Mucosa of stomach (tissue), 1 donor: ENCODE measurements around the gene ZC3H12A.
A peak's percentile ranks its signal among the peaks of the same experiment; 100 is the strongest.

ENCODE experiments used
- H3K27me3 ChIP-seq: one replicate; pipeline ENCODE4 v1.7.0; 2013; ENCODE audit warnings: mild to moderate bottlenecking, low read length; ENCODE audit not compliant: control insufficient read depth, insufficient read depth
- H3K36me3 ChIP-seq: one replicate; pipeline ENCODE4 v1.7.0; 2013; ENCODE audit warnings: low read length; ENCODE audit not compliant: control insufficient read depth, insufficient read depth
- H3K4me1 ChIP-seq: one replicate; pipeline ENCODE4 v1.7.0; 2013; ENCODE audit warnings: mild to moderate bottlenecking, low read length; ENCODE audit not compliant: control insufficient read depth, insufficient read depth
- H3K4me3 ChIP-seq: one replicate; pipeline ENCODE4 v1.7.0; 2013; ENCODE audit warnings: low read length
- H3K9ac ChIP-seq: one replicate; pipeline ENCODE4 v1.7.0; 2013; ENCODE audit warnings: mild to moderate bottlenecking, low read length, moderate library complexity
- H3K9me3 ChIP-seq: one replicate; pipeline ENCODE4 v1.7.0; 2013; ENCODE audit warnings: mild to moderate bottlenecking, low read length, moderate library complexity; ENCODE audit not compliant: control insufficient read depth
- donor health status: Pancreatic carcinoma.

ZC3H12A gene

DNA sequence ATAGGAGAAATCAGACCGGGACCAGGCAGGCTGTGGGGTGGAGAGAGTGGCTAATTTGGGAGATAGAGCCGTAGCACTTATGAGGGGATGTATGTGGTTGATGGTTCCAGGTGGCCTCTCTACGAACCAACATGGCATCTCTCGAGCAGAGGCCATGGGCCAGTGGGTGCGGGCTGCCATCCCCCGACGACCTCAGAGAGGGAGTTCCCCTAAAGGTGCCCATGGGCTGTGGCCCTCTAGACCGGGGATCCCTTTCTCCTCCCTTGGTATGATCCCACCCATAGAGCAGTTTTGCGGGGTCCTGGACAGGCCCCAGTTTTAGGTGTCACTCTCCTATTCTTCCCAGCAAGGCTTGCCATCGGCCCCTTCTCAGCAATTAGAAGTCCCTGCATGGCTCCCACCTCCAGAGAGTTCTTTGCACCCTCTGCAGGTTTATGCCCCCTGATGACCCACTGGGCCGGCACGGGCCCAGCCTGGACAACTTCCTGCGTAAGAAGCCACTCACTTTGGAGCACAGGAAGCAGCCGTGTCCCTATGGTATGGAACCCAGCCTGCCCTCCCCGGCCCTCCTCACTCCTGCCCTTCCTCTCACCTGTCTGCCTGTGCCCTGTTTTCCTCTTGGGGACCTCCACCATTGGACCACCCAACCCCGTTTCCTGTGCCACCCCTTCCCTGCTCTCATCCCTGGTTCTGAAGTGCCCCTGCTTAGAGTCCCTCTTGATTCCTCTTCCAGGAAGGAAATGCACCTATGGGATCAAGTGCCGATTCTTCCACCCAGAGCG is 7.8 kb downstream of the ZC3H12A start:
- no peak overlapping the region for H3K9ac ChIP-seq
- H3K4me3 ChIP-seq = no peak overlapping the region
- H3K36me3 ChIP-seq = peaks cover 43% of the 10 kb centered on the region
- no peaks in the 10 kb centered on the region for H3K27me3 ChIP-seq
- H3K9me3 ChIP-seq = no peaks in the 10 kb centered on the region
- H3K4me1 ChIP-seq = peaks cover 96% of the 10 kb centered on the region

DNA sequence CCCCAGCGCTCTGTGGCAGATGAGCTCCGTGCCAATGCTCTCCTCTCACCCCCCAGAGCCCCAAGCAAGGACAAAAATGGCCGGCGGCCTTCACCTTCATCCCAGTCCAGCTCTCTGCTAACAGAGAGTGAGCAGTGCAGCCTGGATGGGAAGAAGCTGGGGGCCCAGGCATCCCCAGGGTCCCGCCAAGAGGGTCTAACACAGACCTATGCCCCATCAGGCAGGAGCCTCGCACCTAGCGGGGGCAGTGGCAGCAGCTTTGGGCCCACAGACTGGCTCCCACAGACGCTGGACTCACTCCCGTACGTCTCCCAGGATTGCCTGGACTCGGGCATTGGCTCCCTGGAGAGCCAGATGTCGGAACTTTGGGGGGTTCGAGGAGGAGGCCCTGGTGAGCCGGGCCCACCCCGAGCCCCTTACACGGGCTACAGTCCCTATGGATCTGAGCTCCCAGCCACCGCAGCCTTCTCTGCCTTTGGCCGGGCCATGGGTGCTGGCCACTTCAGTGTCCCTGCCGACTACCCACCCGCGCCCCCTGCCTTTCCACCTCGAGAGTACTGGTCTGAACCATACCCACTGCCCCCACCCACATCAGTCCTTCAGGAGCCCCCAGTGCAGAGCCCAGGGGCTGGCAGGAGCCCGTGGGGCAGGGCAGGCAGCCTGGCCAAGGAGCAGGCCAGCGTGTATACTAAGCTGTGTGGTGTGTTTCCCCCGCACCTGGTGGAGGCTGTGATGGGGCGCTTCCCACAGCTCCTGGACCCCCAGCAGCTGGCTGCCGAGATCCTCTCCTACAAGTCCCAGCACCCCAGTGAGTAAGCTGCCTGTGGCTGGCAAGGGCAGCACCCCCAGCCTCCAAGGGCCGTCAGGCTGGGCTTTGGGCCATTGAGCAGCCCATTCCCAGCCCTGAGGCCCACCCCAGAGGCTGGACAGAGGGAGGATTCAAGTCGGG is 8.7 kb downstream of the ZC3H12A start:
- H3K9ac ChIP-seq = no peak overlapping the region
- no peaks in the 10 kb centered on the region for H3K9me3 ChIP-seq
- peaks cover 95% of the 10 kb centered on the region for H3K4me1 ChIP-seq
- H3K4me3 ChIP-seq = no peak overlapping the region
- H3K27me3 ChIP-seq = no peaks in the 10 kb centered on the region
- H3K36me3 ChIP-seq = peaks cover 43% of the 10 kb centered on the region

DNA sequence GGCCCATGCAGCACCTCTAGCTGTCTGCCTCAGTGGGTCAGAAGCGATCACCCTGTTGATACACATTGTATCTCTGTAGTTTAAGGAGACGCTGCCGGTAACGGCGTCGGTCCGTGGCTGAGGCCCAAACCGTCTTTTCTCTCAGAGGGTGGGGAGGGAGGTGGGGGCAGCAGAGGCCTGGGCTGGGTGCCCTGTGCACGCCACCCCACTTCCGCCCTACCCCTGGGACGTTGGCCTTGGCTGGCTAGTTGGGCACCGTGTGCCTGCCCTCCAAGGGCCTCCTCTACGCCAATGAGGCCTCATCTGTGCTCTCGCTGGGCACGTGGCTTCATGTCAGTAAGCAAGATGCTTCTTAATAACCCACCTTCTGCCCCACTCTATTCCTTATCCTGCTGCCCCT is 9.4 kb downstream of the ZC3H12A start:
- no peak overlapping the region for H3K4me3 ChIP-seq
- peaks cover 38% of the 10 kb centered on the region for H3K36me3 ChIP-seq
- H3K9ac ChIP-seq = no peak overlapping the region
- H3K9me3 ChIP-seq = no peaks in the 10 kb centered on the region
- H3K4me1 ChIP-seq = peaks cover 88% of the 10 kb centered on the region
- H3K27me3 ChIP-seq = no peaks in the 10 kb centered on the region

DNA sequence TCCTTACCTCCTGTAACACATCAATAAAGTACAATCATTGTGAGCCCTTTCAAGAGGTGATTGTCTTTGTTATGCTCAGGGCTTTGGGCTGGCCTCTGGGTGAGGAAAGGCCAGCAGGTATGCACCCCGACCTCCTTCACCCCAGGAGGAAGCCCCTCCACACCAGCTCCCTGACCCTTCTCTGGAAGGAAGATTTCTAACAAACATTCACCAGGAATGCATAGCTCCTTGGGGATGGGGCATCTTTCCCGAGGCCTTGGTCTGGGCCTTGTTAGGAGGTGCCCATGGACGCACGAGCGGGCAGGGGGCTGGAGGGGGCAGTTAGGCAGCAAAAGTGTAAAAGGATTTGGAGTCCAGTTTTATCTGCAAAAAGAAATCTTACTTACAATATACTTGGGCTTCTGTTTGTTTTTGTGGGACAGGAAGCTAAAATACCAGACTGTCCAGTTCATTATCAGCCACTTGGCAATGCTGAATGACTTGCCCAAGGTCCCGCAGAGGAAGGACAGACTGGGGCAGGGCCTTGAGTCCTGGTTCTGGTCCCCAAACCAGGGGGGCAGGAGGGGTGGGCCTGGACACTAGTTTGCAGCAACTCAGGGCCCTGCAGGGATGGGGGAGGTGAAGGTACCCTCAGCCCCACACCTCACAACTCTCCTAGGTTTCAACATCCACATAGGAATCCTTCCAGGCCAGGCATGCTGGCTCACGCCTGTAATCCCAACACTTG is 10.1 kb downstream of the ZC3H12A start:
- H3K9ac ChIP-seq = no peak overlapping the region
- no peaks in the 10 kb centered on the region for H3K27me3 ChIP-seq
- H3K4me3 ChIP-seq = no peak overlapping the region
- H3K9me3 ChIP-seq = no peaks in the 10 kb centered on the region
- H3K36me3 ChIP-seq = peaks cover 38% of the 10 kb centered on the region
- H3K4me1 ChIP-seq = peaks cover 81% of the 10 kb centered on the region

DNA sequence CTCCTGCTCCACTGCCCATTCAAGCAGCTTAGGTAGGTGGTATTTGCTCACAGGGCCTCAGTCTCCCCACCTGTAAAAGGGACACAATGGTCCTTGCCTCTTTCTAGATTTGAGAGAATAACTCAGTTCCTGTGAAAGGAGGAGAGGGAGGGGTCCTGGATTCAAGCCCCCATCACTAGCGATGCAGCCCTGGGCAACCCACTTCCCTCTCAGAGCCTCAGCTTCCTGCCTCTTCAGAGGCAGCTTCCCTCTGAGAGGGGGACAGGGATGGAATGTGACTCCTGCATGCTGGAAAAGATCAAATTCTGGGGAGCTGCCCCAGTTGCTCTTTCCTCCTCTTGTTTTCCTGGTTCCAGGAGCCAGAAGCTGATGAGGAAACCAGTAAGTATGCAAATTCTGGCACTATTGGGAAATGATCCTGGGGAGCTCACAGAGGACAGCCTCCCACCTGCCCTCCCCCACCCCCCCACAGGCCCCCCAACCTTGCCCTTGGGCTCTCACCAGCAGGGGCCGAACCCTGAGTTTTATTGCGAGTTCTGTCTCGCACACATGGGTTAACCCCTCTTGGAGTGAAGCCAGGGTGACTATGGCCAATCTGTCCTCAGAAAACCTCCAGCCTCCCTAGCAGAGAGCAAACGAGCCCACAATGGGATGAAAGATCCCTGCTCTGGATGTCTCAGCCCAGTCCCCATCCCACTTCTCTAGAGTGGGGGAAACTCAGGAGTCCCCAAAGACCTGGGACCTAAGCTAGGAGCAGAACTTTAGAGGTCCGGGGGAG is 11.7 kb downstream of the ZC3H12A start:
- H3K4me1 ChIP-seq = peaks cover 67% of the 10 kb centered on the region
- peak overlapping the region; percentile 37 for H3K9ac ChIP-seq
- H3K4me3 ChIP-seq = no peak overlapping the region
- no peaks in the 10 kb centered on the region for H3K27me3 ChIP-seq
- peaks cover 25% of the 10 kb centered on the region for H3K36me3 ChIP-seq
- H3K9me3 ChIP-seq = no peaks in the 10 kb centered on the region

DNA sequence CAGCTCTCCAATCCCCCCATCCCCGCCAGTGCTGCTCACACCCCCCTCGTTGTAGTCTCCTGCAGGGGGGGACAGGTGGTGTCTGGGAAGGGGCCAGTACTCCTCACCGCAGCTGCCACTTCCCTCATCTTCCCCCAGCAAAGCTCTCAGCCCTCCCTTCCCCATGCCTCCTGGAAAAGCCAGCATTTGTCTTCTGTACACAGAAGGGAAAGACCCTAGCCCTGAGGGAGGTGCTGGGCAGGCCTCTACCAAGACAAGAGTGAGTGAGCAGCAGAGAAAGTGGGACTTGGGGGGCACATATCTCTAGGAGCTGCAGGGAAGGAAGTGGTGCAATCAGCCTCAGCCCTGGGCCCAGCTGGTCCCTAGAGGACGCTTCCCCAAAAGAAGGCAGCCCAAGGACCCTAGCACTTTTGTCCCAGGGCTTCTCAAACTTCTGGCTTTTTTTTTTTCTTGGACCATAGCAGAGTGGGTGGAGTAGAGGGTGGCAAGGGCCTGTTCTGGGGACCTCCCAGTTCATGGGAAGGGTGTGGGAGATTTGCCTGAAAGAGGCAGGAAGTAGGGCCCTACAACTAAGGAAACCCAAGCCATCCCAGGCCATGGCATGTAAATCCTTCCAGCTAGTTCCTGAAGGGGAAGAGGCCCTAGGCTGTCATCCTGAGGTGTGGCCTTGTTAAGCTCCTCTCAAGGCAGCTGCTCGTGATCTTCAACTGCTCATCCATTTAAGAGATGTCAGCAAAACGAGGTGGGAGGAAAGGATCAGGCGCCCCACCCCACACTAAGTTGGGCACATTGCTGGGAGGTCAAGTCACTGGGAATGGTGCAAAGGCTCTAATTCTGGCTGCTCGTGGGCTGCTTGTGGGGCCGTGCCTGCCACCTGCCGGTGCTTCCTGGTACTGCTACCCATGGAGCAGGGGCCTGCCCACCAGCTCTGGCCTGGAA is 12.6 kb downstream of the ZC3H12A start:
- H3K27me3 ChIP-seq = no peaks in the 10 kb centered on the region
- peaks cover 17% of the 10 kb centered on the region for H3K36me3 ChIP-seq
- H3K9me3 ChIP-seq = no peaks in the 10 kb centered on the region
- peak overlapping the region; percentile 22 for H3K9ac ChIP-seq
- H3K4me1 ChIP-seq = peaks cover 59% of the 10 kb centered on the region
- H3K4me3 ChIP-seq = no peak overlapping the region

DNA sequence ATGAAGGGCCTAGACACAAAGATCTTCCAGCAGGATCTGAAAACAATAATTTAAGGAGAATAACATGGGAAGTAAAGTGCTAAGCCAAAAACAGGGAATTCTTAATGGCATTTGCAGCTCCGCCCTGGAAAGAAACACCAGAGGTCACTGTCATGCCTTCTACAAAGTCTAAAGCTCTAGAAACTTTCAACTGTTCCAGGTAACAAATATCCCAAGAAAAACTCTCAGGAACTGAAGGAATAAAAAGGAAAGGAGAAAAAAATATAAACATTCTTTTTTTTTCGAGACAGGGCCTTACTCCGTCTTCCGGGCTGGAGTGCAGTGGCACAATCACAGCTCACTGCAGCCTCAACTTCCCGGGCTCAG is 13.2 kb downstream of the ZC3H12A start:
- Histone ChIP-seq H3K36me3 (peaks cover 10% of the 10 kb centered on the region), H3K4me1 (peaks cover 52% of the 10 kb centered on the region), H3K9ac (peak overlapping the region; percentile 22), H3K27me3 (no peaks in the 10 kb centered on the region), H3K9me3 (no peaks in the 10 kb centered on the region), H3K4me3 (no peak overlapping the region)

DNA sequence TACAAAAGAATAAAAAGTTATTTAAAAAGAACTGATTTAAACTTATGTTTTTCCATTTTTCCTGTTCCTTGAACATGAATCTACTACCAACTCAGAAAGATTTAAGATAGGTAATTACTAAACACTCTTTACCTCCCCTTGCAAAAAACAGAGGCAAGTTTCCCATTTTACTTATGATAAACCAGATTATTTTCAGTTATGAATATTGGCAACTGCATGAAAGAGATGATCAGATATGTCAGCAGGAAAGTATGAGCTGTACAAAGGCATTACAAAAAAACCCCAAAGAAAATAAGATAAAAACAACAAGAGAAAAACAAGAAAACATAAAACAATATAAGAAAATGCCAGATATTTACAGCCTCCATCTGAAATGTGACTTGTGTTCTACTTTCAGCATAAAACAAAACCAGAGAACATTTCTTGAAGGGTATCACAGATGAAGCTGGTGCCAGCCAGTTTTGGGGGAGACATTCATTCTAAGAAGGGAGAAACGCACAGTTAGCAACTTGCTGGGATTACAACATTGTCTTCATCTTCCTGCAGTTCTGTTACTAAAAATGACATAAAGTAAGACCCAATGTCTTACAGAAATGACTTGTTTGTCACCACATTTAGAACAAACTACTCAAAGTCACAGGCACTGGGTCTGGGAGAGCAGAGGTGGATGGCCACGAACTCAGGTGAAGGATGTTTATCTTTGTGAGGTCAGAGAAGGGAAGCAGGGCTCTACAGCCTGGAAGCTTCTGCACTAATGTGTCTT is 19.1 kb downstream of the ZC3H12A start:
- no peaks in the 10 kb centered on the region for H3K9me3 ChIP-seq
- no peaks in the 10 kb centered on the region for H3K36me3 ChIP-seq
- H3K4me3 ChIP-seq = no peak overlapping the region
- no peaks in the 10 kb centered on the region for H3K4me1 ChIP-seq
- no peak overlapping the region for H3K9ac ChIP-seq
- no peaks in the 10 kb centered on the region for H3K27me3 ChIP-seq

DNA sequence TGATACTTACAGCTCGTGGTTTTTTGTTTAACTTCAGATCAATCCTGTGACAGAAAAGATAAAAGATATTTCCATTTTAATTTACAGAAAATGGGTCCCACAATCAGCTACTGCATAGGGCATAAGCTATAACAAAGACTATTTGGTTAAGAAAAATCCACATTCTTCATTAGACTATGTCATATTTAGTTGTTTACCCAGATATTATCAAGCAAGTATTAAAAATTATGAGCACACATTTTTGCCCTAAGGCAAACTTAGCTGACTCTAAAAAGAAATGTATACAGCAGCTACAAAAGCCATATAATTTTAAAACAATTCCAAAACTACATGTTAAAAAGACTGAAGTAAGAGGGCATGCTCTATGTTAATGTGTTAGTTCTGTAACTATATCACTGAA is 21.5 kb downstream of the ZC3H12A start:
- H3K27me3 ChIP-seq = no peaks in the 10 kb centered on the region
- no peaks in the 10 kb centered on the region for H3K36me3 ChIP-seq
- H3K9me3 ChIP-seq = no peaks in the 10 kb centered on the region
- no peak overlapping the region for H3K4me3 ChIP-seq
- H3K9ac ChIP-seq = no peak overlapping the region
- H3K4me1 ChIP-seq = peaks cover 12% of the 10 kb centered on the region

DNA sequence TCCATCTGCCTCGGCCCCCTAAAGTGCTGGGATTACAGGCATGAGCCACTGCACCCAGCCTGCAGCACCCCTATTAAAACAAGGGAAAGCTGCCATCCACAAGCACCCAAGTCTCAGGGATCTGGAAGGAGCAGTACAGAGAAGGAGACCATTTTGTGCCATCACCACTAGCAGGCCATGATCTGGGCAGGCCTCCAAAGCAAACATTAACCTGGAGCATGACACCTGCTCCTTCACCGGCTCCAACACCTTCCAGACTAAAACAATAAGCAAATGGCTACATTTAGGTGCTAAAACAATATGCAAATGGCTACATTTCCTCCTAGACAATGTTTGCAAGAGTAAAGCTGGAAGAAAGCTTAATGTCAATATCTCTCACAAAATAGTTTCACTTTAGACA is 23.5 kb downstream of the ZC3H12A start:
- Histone ChIP-seq H3K4me1 (peaks cover 12% of the 10 kb centered on the region), H3K36me3 (no peaks in the 10 kb centered on the region), H3K9me3 (no peaks in the 10 kb centered on the region), H3K4me3 (no peak overlapping the region), H3K9ac (no peak overlapping the region), H3K27me3 (no peaks in the 10 kb centered on the region)
